Thymus (tissue), 11 donors: Measurements from ENCODE around the gene KIF18A. TPM values are rescaled to one million over a fixed set of nuclear protein-coding genes. Genes with fewer than 3 reads are reported as not detected.

Experiments used
- DNase-seq, 9 donors: peaks; one replicate each; pipeline ENCODE4 v3.0.0-alpha.2; 2013; ENCODE audit warnings: low spot score in 9 of 9, low read depth in 6 of 9, missing footprints in 1 of 9
- H3K27ac ChIP-seq, 2 donors: one replicate each; pipeline ENCODE4 v1.5.1; 2013; ENCODE audit warnings: control low read depth in 1 of 2, low read depth in 1 of 2, low read length in 1 of 2, mild to moderate bottlenecking in 1 of 2, moderate library complexity in 1 of 2
- H3K27me3 ChIP-seq, 2 donors: one replicate each; pipeline ENCODE4 v1.5.1; 2013; ENCODE audit warnings: low read length in 1 of 2; ENCODE audit not compliant: control insufficient read depth in 2 of 2, insufficient read depth in 1 of 2
- H3K36me3 ChIP-seq, 2 donors: one replicate each; pipeline ENCODE4 v1.5.1; 2013; ENCODE audit warnings: low read length in 1 of 2, mild to moderate bottlenecking in 1 of 2, moderate library complexity in 1 of 2; ENCODE audit not compliant: control insufficient read depth in 2 of 2, insufficient read depth in 2 of 2
- H3K4me1 ChIP-seq, 2 donors: one replicate each; pipeline ENCODE4 v1.5.1; 2013; ENCODE audit warnings: low read length in 2 of 2; ENCODE audit not compliant: control insufficient read depth in 2 of 2, insufficient read depth in 2 of 2
- H3K4me3 ChIP-seq, 2 donors: one replicate each; pipeline ENCODE4 v1.5.1; 2013; ENCODE audit warnings: low read length in 2 of 2, control low read depth in 1 of 2, mild to moderate bottlenecking in 1 of 2
- H3K9me3 ChIP-seq, 2 donors: one replicate each; pipeline ENCODE4 v1.5.1; 2013; ENCODE audit warnings: low read length in 1 of 2, mild to moderate bottlenecking in 1 of 2; ENCODE audit not compliant: control insufficient read depth in 2 of 2, insufficient read depth in 1 of 2
- WGBS: extraction: QIAGEN DNeasy Blood & Tissue Kit; methylation state at CpG from one replicate; pipeline ENCODE4 v1.1.7; 2013; 5-methylcytosine and 5-hydroxymethylcytosine counted together
- polyA plus RNA-seq: library from polyadenylated mRNA; stranded (reverse); fragments of 200-250 nt; gene quantifications from one replicate; pipeline ENCODE4 v1.2.3, GENCODE V29; 2013
- total RNA-seq: library from RNA; stranded (reverse); fragments of 120-200 nt; gene quantifications from one replicate; pipeline ENCODE4 v1.2.4, GENCODE V29; 2013
- donor health status: healthy.

The KIF18A gene
- total and polyA plus RNA-seq, 2 donors, result 2.3 to 14.0 TPM

DNA sequence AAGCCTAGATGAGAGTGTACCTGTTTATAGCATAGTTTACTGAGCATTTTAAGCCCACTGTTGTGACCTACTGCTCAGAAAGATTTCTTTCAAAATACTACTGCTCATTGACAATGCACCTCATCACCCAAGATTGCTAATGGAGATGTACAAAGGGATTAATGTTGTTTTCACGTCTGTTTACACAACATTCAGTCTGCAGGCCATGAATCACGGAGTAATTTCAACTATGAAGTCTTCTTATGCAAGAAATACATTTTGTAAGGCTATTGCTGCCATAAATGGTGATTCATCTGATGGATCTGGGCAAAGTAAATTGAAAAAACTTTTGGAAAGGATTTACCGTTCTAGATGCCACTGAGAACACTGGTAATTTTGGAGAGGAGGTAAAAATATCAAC, 112.9 kb downstream of the KIF18A start:
- WGBS, result 97% methylated on average over 3 of the region's 3 CpGs
- Histone ChIP-seq H3K36me3 (no peaks in the 10 kb centered on the region), H3K4me3 (no peak overlapping the region), H3K9me3 (no peaks in the 10 kb centered on the region), H3K27ac (no peak overlapping the region), H3K4me1 (no peaks in the 10 kb centered on the region), H3K27me3 (no peaks in the 10 kb centered on the region)
- no peak for DNase-seq

DNA sequence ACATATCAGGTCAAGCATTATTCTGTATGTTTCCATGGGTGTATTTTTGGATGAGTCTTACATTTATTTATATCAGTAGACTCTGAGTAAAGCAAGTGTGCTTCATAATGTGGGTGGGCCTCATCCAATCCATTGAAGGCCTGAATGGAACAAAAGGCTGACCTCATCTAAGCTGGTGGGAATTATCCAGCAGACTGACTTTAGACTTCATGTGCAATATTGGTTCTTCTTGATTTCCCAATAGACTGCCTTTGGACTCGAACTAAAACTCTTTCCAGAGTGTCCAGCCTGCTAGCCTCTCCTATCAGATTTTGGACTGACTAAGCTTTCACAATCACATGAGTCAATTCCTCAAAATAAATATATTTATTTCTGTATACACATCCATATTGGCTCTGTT, 116.2 kb downstream of the KIF18A start:
- H3K27ac ChIP-seq, result no peak overlapping the region
- H3K4me3 ChIP-seq, result no peak overlapping the region
- H3K4me1 ChIP-seq, result peaks cover 0 to 7% of the 10 kb centered on the region in 2 donors
- no peaks in the 10 kb centered on the region for H3K36me3 ChIP-seq
- H3K9me3 ChIP-seq, result no peaks in the 10 kb centered on the region
- WGBS, result 96% methylated on average over 1 of the region's 1 CpG
- DNase-seq, result no peak
- H3K27me3 ChIP-seq, result no peaks in the 10 kb centered on the region

DNA sequence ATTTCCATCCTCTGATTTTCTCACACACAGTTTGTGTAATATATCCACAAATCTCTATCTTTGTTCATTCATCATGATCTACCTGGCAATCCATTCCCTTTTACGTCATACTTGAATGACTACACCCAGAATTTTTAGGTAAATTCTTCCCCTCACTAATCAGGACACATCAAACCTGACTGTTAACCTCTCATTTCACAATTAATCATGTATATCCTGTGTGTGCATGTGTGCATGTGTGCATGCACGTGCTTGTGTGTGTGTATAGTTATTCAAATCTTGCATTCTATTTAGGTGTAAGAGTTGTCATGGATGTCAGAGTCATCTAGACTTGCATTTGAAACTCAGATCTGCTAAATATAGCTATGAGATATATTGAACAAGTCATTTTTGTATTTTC, 130.4 kb downstream of the KIF18A start:
- Histone ChIP-seq H3K4me3 (no peak overlapping the region), H3K27me3 (no peaks in the 10 kb centered on the region), H3K4me1 (no peaks in the 10 kb centered on the region), H3K27ac (no peak overlapping the region), H3K36me3 (no peaks in the 10 kb centered on the region), H3K9me3 (no peaks in the 10 kb centered on the region)
- no peak for DNase-seq
- 88% methylated on average over 2 of the region's 2 CpGs for WGBS

DNA sequence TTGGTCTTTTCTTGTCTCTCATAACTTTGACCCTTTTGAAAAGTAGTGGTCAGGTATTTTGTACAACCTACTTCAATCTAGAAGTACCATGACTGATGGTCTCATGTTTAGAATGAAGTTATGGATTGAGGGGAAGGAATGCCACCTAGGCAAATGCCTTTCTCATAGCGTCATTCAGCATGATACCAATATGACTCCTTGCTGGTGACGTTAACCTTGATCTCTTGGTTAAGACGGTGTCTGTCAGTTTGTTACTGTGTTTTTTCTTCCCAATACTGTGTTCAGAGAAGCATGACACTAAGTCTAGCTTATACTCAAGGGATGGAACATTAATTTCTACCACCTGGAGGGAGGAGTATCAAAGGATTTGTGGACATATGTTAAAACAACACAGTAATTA, 130.9 kb downstream of the KIF18A start:
- Histone ChIP-seq H3K9me3 (no peaks in the 10 kb centered on the region), H3K4me1 (no peaks in the 10 kb centered on the region), H3K4me3 (no peak overlapping the region), H3K27me3 (no peaks in the 10 kb centered on the region), H3K36me3 (no peaks in the 10 kb centered on the region), H3K27ac (no peak overlapping the region)
- DNase-seq, result no peak
- WGBS, result 96% methylated on average over 3 of the region's 3 CpGs

DNA sequence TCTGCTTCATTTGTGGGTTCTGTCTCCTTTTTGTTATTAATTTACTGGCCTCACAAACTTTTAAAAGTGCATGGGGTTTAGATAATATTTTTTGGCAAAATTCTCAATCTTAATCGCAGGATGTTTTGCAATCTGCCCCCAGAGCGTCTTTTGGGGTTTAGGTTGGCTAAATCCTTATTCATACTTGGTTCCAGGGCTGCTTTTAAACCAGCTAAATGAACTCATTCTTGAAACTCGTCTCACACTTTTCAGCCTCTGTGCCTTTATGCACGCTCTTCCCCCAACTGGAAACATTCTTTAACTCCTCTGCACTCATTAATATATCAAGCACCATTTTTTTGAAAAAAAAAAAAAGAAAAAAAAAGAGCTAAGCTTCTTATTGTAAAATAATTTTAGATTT, 131.7 kb downstream of the KIF18A start:
- no peak overlapping the region for H3K4me3 ChIP-seq
- H3K9me3 ChIP-seq, result no peaks in the 10 kb centered on the region
- no peak for DNase-seq
- WGBS, result 88% methylated on average over 4 of the region's 4 CpGs
- H3K27ac ChIP-seq, result no peak overlapping the region
- no peaks in the 10 kb centered on the region for H3K4me1 ChIP-seq
- H3K36me3 ChIP-seq, result no peaks in the 10 kb centered on the region
- H3K27me3 ChIP-seq, result no peaks in the 10 kb centered on the region

- Histone ChIP-seq H3K4me1 (no peaks in the 10 kb centered on the region), H3K9me3 (no peaks in the 10 kb centered on the region), H3K4me3 (no peak overlapping the region), H3K27me3 (no peaks in the 10 kb centered on the region), H3K36me3 (no peaks in the 10 kb centered on the region), H3K27ac (no peak overlapping the region)
- no peak for DNase-seq
- WGBS, result 97% methylated on average over 4 of the region's 4 CpGs
Observed at GRCh38 chr11:27973851-27974536, 134.0 kb downstream of the KIF18A start.

GRCh38 chr11:27972522-27973170, 135.3 kb downstream of the KIF18A start:
- Histone ChIP-seq H3K4me3 (no peak overlapping the region), H3K4me1 (no peaks in the 10 kb centered on the region), H3K36me3 (no peaks in the 10 kb centered on the region), H3K9me3 (no peaks in the 10 kb centered on the region), H3K27ac (no peak overlapping the region), H3K27me3 (no peaks in the 10 kb centered on the region)
- 89% methylated on average over 5 of the region's 5 CpGs for WGBS
- DNase-seq, result no peak

- Histone ChIP-seq H3K27ac (no peak overlapping the region), H3K4me3 (no peak overlapping the region), H3K9me3 (no peaks in the 10 kb centered on the region), H3K27me3 (no peaks in the 10 kb centered on the region), H3K36me3 (no peaks in the 10 kb centered on the region), H3K4me1 (no peaks in the 10 kb centered on the region)
- WGBS, result 85% methylated on average over 3 of the region's 3 CpGs
- DNase-seq, result no peak
Observed at GRCh38 chr11:27971171-27971570, 136.8 kb downstream of the KIF18A start.
